ENCODE measurements around the gene CLCN5. TPM values are rescaled to one million over a fixed set of nuclear protein-coding genes. Genes with fewer than 3 reads are reported as not detected.

CLCN5 gene
- total and polyA plus RNA-seq, 2 of the 13 experiments (the other 11 are each of a cell fraction or from before 2014, with no cell fraction given), result 7.8 to 27.3 TPM

DNA sequence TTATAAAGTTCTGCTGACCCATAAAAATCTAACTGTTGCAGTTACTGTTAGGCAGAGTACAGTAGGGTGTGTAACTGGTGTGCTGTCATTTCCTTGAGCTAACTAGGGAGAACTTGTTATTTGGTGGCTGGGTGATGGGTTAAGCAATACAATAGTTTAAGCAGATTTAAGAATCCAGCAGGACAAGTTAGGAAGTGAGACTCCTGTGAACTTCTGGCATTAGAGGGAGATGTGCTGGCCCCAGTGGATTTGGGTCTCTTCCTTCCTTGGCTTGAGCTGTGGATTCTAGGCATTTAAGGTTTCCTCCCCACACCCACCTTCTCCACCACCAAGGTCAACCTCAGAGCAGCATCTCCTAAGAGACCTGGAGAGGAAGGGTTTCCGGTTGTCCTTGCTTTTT is 70.5 kb downstream of the CLCN5 start (continued):
- TF ChIP-seq, protein P1, sequence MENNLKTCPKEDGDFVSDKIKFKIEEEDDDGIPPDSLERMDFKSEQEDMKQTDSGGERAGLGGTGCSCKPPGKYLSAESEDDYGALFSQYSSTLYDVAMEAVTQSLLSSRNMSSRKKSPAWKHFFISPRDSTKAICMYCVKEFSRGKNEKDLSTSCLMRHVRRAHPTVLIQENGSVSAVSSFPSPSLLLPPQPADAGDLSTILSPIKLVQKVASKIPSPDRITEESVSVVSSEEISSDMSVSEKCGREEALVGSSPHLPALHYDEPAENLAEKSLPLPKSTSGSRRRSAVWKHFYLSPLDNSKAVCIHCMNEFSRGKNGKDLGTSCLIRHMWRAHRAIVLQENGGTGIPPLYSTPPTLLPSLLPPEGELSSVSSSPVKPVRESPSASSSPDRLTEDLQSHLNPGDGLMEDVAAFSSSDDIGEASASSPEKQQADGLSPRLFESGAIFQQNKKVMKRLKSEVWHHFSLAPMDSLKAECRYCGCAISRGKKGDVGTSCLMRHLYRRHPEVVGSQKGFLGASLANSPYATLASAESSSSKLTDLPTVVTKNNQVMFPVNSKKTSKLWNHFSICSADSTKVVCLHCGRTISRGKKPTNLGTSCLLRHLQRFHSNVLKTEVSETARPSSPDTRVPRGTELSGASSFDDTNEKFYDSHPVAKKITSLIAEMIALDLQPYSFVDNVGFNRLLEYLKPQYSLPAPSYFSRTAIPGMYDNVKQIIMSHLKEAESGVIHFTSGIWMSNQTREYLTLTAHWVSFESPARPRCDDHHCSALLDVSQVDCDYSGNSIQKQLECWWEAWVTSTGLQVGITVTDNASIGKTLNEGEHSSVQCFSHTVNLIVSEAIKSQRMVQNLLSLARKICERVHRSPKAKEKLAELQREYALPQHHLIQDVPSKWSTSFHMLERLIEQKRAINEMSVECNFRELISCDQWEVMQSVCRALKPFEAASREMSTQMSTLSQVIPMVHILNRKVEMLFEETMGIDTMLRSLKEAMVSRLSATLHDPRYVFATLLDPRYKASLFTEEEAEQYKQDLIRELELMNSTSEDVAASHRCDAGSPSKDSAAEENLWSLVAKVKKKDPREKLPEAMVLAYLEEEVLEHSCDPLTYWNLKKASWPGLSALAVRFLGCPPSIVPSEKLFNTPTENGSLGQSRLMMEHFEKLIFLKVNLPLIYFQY (CRISPR knock-in tag; IDR thresholded peaks at IDR 0.05; ENCODE audit: borderline replicate concordance), result no peak
- TF ChIP-seq, protein P2, sequence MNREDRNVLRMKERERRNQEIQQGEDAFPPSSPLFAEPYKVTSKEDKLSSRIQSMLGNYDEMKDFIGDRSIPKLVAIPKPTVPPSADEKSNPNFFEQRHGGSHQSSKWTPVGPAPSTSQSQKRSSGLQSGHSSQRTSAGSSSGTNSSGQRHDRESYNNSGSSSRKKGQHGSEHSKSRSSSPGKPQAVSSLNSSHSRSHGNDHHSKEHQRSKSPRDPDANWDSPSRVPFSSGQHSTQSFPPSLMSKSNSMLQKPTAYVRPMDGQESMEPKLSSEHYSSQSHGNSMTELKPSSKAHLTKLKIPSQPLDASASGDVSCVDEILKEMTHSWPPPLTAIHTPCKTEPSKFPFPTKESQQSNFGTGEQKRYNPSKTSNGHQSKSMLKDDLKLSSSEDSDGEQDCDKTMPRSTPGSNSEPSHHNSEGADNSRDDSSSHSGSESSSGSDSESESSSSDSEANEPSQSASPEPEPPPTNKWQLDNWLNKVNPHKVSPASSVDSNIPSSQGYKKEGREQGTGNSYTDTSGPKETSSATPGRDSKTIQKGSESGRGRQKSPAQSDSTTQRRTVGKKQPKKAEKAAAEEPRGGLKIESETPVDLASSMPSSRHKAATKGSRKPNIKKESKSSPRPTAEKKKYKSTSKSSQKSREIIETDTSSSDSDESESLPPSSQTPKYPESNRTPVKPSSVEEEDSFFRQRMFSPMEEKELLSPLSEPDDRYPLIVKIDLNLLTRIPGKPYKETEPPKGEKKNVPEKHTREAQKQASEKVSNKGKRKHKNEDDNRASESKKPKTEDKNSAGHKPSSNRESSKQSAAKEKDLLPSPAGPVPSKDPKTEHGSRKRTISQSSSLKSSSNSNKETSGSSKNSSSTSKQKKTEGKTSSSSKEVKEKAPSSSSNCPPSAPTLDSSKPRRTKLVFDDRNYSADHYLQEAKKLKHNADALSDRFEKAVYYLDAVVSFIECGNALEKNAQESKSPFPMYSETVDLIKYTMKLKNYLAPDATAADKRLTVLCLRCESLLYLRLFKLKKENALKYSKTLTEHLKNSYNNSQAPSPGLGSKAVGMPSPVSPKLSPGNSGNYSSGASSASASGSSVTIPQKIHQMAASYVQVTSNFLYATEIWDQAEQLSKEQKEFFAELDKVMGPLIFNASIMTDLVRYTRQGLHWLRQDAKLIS (CRISPR knock-in tag; IDR thresholded peaks at IDR 0.05), result no peak
- TF ChIP-seq PCBP1 (IDR thresholded peaks at IDR 0.05; ENCODE audit: borderline replicate concordance, low read depth, low read length) (no peak), ZNF207 (IDR thresholded peaks at IDR 0.05; ENCODE audit: borderline replicate concordance) (no peak), ZBTB20 (CRISPR knock-in tag; IDR thresholded peaks at IDR 0.05; ENCODE audit: borderline replicate concordance, low read depth) (no peak), XRCC5 (optimal IDR thresholded peaks at IDR 0.05; ENCODE audit: low read length) (no peak), TP53 (CRISPR knock-in tag; conservative IDR thresholded peaks at IDR 0.05) (no peak), HOXD1 (CRISPR knock-in tag; IDR thresholded peaks at IDR 0.05) (no peak), SP4 (CRISPR knock-in tag; IDR thresholded peaks at IDR 0.05) (no peak), ZNF10 (CRISPR knock-in tag; IDR thresholded peaks at IDR 0.05; ENCODE audit: borderline replicate concordance, low read depth) (no peak), ZKSCAN5 (CRISPR knock-in tag; IDR thresholded peaks at IDR 0.05) (no peak)
- TF ChIP-seq, protein P3, sequence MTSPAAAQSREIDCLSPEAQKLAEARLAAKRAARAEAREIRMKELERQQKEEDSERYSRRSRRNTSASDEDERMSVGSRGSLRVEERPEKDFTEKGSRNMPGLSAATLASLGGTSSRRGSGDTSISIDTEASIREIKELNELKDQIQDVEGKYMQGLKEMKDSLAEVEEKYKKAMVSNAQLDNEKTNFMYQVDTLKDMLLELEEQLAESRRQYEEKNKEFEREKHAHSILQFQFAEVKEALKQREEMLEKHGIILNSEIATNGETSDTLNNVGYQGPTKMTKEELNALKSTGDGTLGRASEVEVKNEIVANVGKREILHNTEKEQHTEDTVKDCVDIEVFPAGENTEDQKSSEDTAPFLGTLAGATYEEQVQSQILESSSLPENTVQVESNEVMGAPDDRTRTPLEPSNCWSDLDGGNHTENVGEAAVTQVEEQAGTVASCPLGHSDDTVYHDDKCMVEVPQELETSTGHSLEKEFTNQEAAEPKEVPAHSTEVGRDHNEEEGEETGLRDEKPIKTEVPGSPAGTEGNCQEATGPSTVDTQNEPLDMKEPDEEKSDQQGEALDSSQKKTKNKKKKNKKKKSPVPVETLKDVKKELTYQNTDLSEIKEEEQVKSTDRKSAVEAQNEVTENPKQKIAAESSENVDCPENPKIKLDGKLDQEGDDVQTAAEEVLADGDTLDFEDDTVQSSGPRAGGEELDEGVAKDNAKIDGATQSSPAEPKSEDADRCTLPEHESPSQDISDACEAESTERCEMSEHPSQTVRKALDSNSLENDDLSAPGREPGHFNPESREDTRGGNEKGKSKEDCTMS (CRISPR knock-in tag; conservative IDR thresholded peaks at IDR 0.05), result no peak
- TF ChIP-seq, protein P4, sequence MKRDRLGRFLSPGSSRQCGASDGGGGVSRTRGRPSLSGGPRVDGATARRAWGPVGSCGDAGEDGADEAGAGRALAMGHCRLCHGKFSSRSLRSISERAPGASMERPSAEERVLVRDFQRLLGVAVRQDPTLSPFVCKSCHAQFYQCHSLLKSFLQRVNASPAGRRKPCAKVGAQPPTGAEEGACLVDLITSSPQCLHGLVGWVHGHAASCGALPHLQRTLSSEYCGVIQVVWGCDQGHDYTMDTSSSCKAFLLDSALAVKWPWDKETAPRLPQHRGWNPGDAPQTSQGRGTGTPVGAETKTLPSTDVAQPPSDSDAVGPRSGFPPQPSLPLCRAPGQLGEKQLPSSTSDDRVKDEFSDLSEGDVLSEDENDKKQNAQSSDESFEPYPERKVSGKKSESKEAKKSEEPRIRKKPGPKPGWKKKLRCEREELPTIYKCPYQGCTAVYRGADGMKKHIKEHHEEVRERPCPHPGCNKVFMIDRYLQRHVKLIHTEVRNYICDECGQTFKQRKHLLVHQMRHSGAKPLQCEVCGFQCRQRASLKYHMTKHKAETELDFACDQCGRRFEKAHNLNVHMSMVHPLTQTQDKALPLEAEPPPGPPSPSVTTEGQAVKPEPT (CRISPR knock-in tag; IDR thresholded peaks at IDR 0.05; ENCODE audit: low read depth), result no peak
